ENCODE results near the gene CCDC134. TPM values are rescaled to one million over a fixed set of nuclear protein-coding genes. Genes with fewer than 3 reads are reported as not detected.

The CCDC134 gene
- total and polyA plus RNA-seq, 2 donors (not counting 1 experiment from before 2014, with no cell fraction given), result 3.0 to 13.7 TPM

DNA sequence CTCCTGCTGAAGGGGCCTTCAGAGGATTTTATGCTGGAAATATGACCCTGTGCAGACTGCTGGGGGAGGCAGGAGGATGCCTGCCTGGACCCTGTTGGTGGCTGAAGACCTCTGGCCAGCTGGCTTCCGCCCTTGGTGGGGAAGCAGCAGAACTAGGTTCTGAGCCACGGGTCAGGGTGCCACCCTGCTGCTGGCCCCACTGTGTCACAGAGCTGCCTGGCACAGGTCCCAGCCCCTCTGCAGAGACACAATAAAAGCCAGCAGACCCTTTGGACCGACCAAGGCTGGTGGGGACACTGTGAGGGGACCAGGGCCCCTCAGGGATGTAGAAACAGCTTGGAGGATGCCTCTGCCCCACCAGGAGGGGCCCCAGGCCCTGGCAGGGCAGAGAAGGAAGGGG lies 25.5 kb downstream of the CCDC134 start:
- no peak overlapping the region for H3K4me2 ChIP-seq (ENCODE audit: extremely low read depth, insufficient read depth, low read length)
- no peak overlapping the region for H3K4me3 ChIP-seq (replicated peaks in 1 of 4; ENCODE audit: control extremely low read depth in 1 of 4, insufficient read depth in 1 of 4, low read depth in 3 of 4, low read length in 4 of 4)
- H3K27ac ChIP-seq (ENCODE audit: insufficient read depth, low read length), result no peak overlapping the region
- H3K27me3 ChIP-seq (ENCODE audit: control insufficient read depth, insufficient read depth, low read length), result no peaks in the 10 kb centered on the region
- H3K9me3 ChIP-seq (ENCODE audit: control insufficient read depth, insufficient read depth, low read depth, low read length), result no peaks in the 10 kb centered on the region
- no peaks in the 10 kb centered on the region for H4K20me1 ChIP-seq (ENCODE audit: control insufficient read depth, extremely low read depth, insufficient read depth, low read length)
- no peaks in the 10 kb centered on the region for H3K79me2 ChIP-seq (ENCODE audit: control insufficient read depth, insufficient read depth, low read length)
- H3K4me1 ChIP-seq (ENCODE audit: control insufficient read depth, extremely low read depth, insufficient read depth, low read length), result peaks cover 4% of the 10 kb centered on the region
- no peak overlapping the region for H2AFZ ChIP-seq (ENCODE audit: low read length)
- TF ChIP-seq EZH2 (IDR thresholded peaks at IDR 0.05; ENCODE audit: low read length, missing control alignments), result no peak
- TF ChIP-seq, protein P1, sequence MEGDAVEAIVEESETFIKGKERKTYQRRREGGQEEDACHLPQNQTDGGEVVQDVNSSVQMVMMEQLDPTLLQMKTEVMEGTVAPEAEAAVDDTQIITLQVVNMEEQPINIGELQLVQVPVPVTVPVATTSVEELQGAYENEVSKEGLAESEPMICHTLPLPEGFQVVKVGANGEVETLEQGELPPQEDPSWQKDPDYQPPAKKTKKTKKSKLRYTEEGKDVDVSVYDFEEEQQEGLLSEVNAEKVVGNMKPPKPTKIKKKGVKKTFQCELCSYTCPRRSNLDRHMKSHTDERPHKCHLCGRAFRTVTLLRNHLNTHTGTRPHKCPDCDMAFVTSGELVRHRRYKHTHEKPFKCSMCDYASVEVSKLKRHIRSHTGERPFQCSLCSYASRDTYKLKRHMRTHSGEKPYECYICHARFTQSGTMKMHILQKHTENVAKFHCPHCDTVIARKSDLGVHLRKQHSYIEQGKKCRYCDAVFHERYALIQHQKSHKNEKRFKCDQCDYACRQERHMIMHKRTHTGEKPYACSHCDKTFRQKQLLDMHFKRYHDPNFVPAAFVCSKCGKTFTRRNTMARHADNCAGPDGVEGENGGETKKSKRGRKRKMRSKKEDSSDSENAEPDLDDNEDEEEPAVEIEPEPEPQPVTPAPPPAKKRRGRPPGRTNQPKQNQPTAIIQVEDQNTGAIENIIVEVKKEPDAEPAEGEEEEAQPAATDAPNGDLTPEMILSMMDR (conservative IDR thresholded peaks at IDR 0.05 in 1 of 2, IDR thresholded peaks at IDR 0.05 in 1 of 2; ENCODE audit: low read depth in 1 of 2, low read length in 2 of 2), result no peak
- no peak overlapping the region for H3K9ac ChIP-seq (ENCODE audit: insufficient read depth, low read length)
- H3K36me3 ChIP-seq (ENCODE audit: control insufficient read depth, insufficient read depth, low read length), result no peaks in the 10 kb centered on the region
- DNase-seq (ENCODE audit: low read depth in 2 of 2), result no peak

DNA sequence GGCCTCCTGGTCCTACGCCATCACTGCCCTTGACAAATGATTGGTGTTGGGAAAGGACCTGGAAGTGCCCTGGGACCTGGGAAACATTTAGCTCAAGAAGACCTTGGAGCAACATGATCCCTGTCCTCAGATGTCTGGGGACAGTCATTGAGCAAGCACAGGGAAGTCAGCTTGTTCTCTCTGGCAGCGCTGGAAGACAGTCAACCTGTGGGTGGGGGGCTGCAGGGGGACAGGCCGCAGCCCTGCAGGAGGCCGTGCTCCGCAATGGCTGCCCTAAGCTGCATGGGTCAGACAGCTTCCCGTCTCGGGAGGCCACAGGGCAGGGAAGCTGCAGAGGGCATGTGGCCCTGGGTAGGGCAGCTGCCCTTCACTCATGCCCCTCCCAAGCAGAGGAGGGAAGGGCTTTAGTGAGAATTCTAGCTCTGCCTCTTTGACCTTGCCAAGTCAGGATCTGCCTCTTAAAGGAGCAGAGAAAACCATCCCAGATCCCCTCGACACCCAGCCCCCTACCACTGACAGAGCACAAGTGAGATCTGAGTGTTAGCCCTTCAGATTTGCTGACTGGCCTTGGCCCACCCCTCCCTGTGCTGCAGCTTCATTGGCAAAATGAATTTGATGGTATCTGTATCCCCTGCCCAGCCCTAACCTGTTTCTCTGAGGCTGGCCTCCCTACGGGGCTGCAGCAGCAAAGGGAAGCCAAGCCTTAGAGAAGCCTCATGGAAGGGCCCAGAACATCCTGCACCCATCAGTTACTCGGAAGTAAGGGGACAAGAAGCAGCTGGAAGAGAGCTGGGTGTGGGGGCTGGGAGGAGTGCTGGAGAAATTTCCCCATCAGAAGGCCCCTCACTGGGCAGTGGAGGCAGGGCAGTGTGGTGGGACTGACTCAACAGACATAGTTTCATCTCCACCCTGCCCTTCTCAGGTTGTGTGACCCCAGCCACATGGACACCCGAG lies 26.2 kb downstream of the CCDC134 start:
- no peak overlapping the region for H3K9ac ChIP-seq (ENCODE audit: insufficient read depth, low read length)
- no peaks in the 10 kb centered on the region for H3K79me2 ChIP-seq (ENCODE audit: control insufficient read depth, insufficient read depth, low read length)
- TF ChIP-seq, protein P1 (conservative IDR thresholded peaks at IDR 0.05 in 1 of 2, IDR thresholded peaks at IDR 0.05 in 1 of 2; ENCODE audit: low read depth in 1 of 2, low read length in 2 of 2), result no peak
- no peak for TF ChIP-seq EZH2 (IDR thresholded peaks at IDR 0.05; ENCODE audit: low read length, missing control alignments)
- H3K4me3 ChIP-seq (replicated peaks in 1 of 4; ENCODE audit: control extremely low read depth in 1 of 4, insufficient read depth in 1 of 4, low read depth in 3 of 4, low read length in 4 of 4), result no peak overlapping the region
- no peaks in the 10 kb centered on the region for H3K9me3 ChIP-seq (ENCODE audit: control insufficient read depth, insufficient read depth, low read depth, low read length)
- no peaks in the 10 kb centered on the region for H3K27me3 ChIP-seq (ENCODE audit: control insufficient read depth, insufficient read depth, low read length)
- H3K36me3 ChIP-seq (ENCODE audit: control insufficient read depth, insufficient read depth, low read length), result no peaks in the 10 kb centered on the region
- DNase-seq (ENCODE audit: low read depth in 2 of 2), result peak in 1 of 2 donors; percentile 37
- no peak overlapping the region for H2AFZ ChIP-seq (ENCODE audit: low read length)
- H3K27ac ChIP-seq (ENCODE audit: insufficient read depth, low read length), result no peak overlapping the region
- peaks cover 4% of the 10 kb centered on the region for H3K4me1 ChIP-seq (ENCODE audit: control insufficient read depth, extremely low read depth, insufficient read depth, low read length)
- no peak overlapping the region for H3K4me2 ChIP-seq (ENCODE audit: extremely low read depth, insufficient read depth, low read length)
- H4K20me1 ChIP-seq (ENCODE audit: control insufficient read depth, extremely low read depth, insufficient read depth, low read length), result no peaks in the 10 kb centered on the region

DNA sequence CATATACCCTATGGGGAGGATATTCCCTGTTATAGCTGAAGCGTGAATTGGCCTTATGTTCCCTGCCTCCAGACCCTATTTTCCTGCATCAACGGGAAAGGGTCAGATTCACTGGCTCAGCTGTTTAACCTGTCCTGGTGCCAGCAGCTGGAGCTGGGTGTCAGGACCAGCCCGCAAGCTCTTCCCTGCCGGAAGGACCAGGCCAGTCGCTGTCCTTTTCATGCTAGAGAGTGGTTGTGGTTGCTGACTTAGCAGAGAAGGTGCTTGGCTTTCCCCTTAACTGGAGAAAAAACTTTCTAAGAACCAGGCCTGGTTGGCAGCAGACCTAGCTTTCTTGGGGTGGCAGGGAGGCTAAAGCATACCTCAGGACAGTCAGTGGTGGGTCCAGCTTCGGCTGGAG lies 27.2 kb downstream of the CCDC134 start:
- Histone ChIP-seq H3K9ac (ENCODE audit: insufficient read depth, low read length) (no peak overlapping the region), H3K79me2 (ENCODE audit: control insufficient read depth, insufficient read depth, low read length) (no peaks in the 10 kb centered on the region), H2AFZ (ENCODE audit: low read length) (no peak overlapping the region), H3K27me3 (ENCODE audit: control insufficient read depth, insufficient read depth, low read length) (no peaks in the 10 kb centered on the region), H3K36me3 (ENCODE audit: control insufficient read depth, insufficient read depth, low read length) (no peaks in the 10 kb centered on the region), H3K4me3 (replicated peaks in 1 of 4; ENCODE audit: control extremely low read depth in 1 of 4, insufficient read depth in 1 of 4, low read depth in 3 of 4, low read length in 4 of 4) (no peak overlapping the region), H4K20me1 (ENCODE audit: control insufficient read depth, extremely low read depth, insufficient read depth, low read length) (no peaks in the 10 kb centered on the region), H3K27ac (ENCODE audit: insufficient read depth, low read length) (no peak overlapping the region), H3K9me3 (ENCODE audit: control insufficient read depth, insufficient read depth, low read depth, low read length) (no peaks in the 10 kb centered on the region), H3K4me2 (ENCODE audit: extremely low read depth, insufficient read depth, low read length) (no peak overlapping the region), H3K4me1 (ENCODE audit: control insufficient read depth, extremely low read depth, insufficient read depth, low read length) (peaks cover 6% of the 10 kb centered on the region)
- peak in 1 of 2 donors; percentile 17 for DNase-seq (ENCODE audit: low read depth in 2 of 2)
- TF ChIP-seq, protein P1 (conservative IDR thresholded peaks at IDR 0.05 in 1 of 2, IDR thresholded peaks at IDR 0.05 in 1 of 2; ENCODE audit: low read depth in 1 of 2, low read length in 2 of 2), result no peak
- TF ChIP-seq EZH2 (IDR thresholded peaks at IDR 0.05; ENCODE audit: low read length, missing control alignments), result no peak
